GM21529 (cell line): Measurements from ENCODE around the gene MYO5B.

ENCODE experiments used
- ATAC-seq: cut with Tn5 transposase; IDR thresholded peaks from one replicate; pipeline ENCODE4 v1.9.1; 2021; ENCODE audit not compliant: unreplicated experiment

MYO5B gene

DNA sequence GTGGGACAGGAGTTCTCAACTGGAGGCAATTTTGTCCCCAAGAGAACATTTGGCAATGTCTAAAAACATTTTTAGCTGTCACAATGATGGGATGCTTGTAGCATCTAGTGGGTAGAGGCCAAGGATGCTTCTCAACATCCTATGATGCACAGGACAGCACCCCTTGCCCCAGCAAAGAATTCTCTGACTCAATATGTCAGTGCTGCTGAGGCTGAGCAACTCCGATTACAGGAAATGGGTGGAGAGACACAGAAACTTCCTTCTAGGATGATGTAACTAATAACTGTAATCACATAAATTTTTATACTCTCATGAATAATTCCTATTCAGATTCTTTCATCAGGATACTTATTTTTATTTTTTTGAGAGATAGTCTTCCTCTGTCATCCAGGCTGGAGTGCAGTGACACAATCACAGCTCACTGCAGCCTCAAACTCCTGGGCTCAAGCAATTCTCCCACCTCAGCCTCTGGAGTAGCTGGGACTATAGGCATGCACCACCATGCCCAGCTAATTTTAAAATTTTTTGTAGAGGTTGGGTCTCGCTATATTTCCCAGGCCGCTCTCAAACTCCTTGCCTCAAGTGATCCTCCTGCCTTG, 261.3 kb downstream of the MYO5B start:
- no peak for ATAC-seq

DNA sequence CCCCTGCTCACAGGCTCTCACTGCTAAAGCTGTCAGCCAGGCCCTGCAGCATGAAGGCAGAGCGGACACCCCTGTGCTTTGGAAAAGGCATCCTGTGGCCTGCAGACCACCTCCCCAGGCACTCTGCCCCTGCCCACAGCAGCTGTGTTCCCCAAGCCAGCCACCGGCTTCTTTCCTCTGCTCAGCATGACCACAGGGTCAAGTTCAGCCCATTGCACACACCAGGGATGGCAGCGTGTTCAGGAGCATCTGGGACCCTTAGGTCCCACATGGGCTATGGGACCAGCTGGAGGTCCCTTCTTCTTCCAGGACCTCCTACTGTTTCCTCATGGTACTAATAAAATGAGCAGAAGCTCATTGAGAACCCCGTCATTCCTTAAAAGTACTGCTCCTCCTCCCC, 263.2 kb downstream of the MYO5B start:
- no peak for ATAC-seq

DNA sequence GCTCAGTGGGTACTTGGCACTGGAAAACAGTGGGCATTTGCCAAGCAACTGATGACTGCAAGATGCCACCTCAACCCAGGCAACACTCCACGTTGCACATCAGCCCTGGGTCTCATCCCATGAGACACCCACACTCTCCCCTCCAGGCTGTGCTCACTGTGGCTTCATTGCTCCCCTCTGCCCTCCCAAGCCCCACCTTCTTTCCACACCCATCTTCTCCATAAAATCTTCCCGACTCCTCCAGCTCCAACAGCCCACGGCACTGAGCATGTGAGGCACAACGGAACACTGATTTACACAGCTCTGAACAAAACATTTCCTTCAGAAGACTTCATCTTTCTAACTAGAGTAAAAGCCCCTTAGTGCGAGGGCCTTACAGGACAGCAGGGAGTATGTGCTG, 263.8 kb downstream of the MYO5B start:
- no peak for ATAC-seq

DNA sequence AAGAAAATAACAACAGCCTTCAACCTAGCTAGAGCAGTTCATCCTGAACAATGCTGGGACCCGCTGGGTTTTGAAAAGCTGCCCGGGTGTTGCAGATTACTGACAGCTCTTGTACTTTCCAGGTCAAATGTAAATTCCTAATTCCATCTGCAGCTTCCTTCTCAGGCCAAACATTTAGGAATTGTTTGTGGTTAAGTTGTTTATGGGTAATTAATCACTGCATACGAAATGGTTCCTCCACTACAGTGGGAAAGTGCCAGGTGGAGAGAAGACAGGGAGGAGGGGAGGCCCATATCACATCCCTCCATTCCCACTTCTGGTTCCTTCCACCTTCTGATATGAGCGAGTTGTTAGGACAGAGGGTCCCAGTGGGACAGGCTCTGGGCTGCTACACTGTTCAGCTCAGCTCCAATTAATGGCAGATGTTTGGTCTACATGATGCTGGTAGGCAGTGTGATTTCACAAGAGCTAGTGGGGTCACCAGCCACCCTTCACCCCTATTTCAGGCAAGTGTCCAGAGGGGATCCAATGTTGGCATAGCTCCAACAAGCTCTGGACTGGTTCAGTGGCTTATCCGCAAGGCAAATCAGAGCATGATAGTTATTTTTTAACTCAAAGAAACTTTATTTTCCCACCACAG, 268.7 kb downstream of the MYO5B start:
- no peak for ATAC-seq

DNA sequence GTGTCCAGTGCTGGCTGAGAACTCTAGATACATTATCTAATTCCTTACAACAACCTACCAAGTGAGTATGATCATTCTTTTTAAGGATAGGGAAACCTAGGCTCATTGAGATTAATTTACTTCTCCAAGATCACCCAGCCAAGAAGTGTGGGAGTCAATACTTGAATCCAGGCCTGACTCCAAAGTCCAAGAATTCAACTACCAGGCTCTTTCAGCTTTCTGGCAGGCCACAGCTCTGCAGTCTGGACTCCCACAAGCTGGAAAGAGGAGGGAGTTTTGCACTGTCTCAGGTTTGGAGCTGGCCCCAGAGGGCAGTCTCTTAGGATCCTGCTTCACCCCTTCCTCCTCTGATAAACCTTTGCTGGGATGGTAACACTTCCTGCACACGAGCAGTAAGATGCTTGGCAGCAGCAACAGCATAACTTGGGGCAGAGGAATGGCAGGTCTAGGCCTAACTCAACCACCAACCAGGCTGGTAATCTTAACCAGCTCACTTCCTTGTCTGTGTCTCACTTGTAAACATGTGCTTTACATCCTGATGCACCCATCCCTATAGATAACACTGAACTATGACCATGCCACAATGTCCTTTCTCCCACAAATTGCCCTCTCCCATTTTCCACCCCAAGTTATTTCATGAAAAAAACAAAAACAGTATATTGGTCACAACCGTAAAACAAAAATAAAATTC, 270.5 kb downstream of the MYO5B start:
- no peak for ATAC-seq

DNA sequence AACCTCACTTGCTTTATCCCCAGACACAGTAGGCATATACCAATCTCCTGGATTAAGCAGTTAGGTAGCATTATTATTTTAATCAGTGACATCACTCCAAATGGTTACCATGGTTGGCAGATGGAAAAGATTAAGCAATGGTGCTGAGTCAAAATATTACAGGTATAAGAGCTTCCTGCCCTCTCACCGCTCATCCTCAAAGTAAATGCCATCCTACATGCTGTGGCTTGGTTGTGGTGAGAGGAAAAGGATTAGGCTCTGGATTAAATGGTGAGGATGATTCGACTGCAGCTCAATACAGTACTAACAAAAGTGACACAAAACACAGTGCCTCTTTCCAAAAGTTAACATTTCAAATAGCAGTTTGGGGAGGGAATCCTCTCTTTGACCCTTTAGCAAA, 272.7 kb downstream of the MYO5B start:
- no peak for ATAC-seq

DNA sequence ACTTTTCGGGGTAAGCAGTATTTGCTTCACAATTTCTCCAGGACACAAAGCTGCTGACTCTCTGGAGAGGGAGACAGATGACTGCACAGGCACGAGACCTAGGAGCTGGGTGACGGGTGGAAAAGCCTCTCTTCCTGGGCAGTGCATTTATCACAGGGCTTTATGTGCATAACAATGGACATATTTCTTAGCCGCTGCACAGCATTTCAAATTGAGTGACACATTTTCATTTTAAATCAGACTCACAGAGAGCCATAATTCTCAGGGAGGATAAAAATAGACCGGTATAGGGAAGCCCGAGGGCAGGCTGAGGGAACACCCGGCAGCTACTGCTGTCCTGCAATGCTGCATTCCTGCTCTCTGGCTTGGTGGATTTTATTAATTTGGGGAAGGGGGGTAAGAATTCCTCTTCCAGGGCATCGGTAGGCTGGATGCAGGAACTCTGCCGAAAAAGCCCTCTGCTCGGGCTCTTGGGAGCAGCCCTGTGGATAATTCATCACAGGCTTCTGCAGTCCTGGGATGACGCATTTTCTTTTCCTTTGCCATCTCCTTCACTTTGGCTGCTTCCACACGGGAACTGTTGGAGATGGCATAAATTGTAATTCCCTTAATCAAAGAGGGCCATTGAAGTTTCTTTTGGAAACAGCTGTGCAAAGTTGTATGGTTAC, 273.5 kb downstream of the MYO5B start:
- ATAC-seq = no peak

DNA sequence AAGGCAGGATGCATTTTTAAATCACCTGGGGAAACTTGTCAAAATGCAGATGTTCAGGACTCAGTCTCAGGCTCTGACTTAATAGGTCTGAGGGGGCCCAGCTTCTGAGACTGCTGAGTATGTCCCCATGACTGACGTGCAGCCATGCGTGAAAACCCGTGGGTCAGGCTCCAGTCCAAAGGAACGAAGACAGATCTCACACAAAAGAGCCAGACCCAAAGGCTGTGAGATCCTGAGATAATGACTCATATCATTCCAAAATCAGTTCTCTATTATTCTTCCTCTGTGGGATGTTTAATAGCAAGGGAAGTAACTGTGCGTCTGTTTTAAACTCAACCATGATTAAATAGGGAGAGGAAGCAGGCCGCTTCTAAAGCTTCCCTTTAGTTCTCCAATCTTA, 274.2 kb downstream of the MYO5B start:
- no peak for ATAC-seq

DNA sequence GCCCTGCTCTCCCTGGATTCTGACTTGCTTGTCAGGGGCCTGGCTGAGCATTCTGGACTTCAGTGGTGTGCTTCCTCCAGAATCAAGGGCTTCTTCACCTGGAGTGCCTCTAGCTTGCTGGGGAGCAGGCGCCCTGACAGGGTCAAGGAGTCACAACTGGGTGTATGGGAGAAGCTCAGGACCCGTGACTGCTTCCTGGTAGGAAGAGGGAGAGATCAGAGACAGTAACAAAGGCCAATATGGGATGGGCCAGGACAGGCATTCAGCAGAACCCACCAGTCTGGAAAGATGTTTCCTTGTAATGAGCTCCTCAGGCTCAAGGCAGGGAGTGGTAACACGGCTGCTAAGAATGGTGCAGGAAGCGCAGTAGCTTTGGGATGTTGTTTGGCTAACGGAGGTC, 277.2 kb downstream of the MYO5B start:
- no peak for ATAC-seq

DNA sequence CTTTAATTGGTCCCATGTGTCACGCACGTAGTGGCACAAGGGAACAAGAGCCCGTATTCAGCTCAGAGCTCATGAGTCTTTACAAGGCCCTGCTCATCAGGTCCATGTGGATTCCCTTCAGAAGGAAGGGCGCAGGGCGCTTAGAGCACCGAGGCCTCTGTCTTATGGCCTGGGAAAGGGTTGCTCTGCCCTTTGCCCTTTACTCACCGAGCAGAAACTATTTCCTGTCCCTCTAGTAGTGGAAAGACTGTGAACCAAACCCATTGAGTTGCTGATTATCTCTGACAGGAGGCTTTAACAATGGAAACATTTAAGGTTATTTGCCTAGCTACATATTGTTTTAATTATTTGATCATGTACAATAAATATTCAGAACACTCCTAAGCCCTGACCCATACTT, 279.6 kb downstream of the MYO5B start:
- no peak for ATAC-seq

DNA sequence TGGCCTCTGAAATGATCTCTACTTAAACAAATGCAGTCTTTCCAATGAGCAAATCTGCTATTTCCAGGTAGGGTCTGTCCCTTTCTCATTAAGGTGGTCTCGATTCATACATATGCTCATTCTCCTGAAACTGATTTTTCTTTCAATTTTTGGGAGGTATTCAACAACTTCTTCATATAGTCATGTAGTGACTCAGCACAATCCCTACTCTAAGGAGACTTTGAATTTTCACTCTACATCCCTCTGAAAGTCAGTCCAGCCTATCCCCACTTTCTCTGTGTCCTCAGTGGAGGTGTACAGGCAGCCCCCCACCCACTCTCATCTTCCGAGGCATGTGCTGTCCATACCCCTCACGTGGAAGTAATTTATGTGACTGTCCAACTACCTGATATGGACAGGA, 281.7 kb downstream of the MYO5B start:
- ATAC-seq = no peak

DNA sequence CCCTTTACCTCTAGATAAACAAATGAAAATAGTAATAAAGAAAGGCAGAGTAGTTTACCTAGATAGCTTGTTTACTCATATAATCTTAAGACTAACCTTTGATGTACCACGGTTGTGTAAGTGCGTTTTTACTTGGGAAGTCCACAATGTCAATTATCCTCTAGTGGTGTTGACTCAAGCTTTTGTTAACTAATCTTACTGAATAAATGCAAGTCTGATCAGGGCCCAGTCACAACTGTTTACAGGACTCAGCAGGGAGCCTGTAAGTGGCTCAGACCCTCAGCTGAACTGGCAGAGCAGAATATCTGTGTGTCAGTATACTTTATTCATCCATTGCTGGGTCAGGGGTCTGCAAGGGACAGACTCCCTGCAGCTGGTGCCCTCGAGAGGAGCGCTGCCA, 283.5 kb downstream of the MYO5B start:
- no peak for ATAC-seq

DNA sequence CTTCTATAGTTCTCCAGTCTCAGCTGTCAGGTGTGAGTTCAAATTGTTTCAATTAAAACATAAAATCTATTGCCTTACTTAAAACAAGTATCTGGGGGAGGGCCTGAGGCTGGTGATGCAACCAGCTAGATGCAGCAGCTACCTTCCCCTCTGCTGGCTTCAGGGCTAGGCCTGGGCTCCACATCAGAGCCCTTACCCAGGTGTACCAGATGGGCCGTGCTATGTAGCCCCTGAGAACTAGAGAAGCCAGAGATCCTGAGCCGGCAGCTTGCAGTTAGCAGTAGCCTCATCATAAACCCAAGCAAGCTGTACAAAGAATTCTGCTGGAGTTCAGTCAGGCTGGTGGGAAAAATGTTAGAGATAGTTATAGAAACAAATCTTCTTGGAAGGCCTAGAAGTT, 284.0 kb downstream of the MYO5B start:
- no peak for ATAC-seq

DNA sequence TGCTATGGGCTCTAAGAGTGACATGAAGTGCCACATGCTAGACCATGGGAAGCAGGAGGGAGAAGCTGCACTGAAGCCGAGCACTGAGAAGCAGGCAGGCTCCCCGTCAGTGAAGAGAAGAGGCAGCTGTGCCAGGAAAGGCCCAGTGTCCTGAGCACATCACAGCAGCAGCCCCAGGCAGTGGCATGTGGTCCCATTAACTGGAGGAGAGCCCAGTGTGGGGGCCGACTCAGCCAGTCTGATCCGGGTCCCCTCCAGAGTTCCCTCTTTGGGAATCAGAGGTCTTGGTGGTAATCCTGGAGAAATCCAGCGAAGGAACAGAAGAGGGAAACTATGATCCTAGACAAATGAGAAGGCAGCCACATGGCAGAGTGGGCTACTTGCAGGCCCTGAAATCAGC, 284.9 kb downstream of the MYO5B start:
- no peak for ATAC-seq

DNA sequence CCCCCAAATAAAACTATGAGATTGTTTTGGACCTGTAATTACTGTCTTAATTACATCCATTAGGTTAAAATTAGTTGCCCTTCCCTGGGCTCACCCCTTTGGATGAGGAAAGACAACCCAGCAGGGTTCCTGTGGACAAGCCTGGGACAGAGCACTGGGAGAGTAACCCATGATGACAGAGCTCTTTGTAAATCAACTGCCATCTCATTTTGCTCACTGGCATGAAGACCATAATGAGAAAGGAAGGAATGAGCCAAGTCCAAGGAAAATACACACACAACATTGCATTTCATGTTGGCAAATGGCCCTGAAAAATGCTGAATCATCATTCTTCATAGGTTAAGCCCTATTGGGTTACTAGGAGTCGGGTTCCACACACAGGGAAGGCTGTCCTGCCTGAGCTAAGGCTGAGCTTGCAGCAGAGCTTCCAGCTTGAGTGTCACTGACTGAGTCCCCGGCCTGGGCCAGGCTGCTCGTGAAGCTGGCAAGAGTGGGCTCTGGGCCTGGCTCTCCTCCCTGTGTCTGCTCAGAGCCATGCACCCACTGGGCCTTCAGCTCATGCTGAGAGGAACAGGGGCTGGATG, 287.5 kb downstream of the MYO5B start:
- no peak for ATAC-seq

DNA sequence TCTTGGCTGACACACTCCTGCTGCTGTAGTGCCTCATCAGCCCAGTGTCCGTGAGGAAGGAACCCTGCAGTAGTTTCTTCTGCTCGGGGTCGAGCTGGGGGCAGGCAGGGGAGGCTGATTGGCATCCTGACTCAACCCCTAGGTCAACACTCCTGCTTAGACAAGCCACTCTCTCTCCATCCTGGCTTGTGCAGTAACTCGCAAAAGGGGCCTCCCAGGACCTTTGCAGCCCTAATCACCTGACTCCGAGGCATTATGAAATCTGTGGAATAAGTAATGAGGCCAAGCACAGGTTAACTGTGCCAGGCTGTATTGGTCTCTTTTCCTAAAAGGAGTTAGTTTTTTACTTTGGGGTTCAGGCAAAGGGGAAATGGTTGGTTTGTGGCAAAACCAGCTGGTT, 289.2 kb downstream of the MYO5B start:
- no peak for ATAC-seq

DNA sequence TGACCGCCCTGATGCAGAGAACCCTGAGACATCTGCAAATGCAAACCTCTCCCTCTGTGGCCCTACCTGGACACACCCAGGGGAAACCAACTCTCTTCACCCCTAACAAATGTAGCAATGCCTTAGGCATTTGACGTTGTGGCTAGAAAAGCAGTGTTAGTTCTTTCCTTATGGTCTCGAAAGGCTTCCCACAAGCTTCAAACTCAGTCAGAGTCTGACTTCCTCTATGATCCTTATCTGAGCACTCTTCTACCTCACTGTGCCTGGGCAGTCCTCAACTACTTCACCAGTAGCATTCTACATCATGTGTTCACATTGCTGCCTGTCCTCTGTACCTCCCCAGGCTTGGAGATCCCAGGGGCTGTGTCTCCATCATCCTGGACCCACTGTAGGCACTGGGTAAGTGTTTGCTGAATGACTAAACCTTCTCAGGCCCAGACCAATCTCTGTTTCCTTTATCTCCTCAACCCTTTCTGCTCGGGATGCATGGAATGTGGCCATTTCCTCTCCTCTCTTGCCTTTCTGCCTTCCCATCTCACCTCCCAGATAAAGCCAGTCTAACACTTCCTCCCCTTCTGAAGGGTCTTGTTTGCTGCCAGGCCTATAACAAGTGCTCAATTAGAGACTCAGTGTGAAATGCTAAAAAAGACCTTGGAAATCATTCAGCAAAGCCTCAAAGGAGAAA, 289.9 kb downstream of the MYO5B start:
- no peak for ATAC-seq

DNA sequence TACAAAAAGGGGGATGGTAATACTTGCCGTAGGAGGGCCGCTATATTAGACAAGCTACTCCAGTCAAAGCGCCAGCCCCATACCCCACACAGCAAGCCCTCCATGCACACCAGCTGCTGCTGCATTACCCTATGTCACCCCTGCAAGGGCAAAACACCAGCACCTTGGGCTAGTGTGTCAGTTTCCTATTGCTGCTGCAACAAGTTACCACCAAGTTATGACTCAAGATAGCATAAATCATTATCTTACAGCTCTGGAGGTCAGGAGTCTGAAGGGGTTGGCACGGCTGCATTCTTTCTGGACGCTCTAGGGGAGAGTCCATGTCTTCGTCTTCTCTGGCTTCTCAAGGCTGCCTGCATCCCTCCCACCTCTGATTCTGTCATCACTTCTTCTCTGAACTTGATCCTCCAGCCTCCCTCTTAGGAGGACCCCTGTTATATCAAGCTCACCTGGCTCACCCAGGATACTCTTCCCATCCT, 293.0 kb downstream of the MYO5B start:
- ATAC-seq = no peak

DNA sequence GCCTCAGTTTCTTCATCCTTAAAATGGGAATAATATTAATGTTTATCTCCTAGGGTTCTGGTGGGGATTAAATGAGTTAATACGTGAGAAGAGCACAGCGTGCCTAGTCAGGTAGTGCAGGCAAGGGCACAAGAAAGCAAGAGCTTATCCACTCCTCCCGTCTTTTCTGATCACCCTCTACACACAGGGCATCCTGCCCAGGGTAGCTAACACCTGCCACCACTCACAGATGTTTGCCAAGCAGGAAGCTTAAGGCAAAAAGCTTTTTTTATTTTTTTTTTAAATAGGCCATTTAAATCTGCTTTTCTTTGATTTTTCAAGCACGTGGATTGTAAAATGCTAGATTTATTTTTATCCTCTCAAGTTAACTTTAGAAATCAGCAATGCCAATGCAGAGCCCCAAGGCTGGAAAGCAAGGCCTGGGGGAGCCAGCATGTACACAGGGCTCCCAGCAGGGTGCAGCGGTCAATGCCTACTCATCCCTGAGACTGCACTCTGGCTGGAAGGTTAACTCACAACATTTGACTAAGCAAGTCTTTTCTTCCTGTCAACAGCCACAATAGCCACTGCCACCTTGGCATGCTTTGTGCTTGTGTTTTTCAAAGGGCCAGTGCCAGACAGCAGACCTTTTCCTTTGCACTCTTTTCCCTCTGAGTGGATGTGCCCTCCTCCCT, 295.2 kb downstream of the MYO5B start:
- ATAC-seq = no peak

DNA sequence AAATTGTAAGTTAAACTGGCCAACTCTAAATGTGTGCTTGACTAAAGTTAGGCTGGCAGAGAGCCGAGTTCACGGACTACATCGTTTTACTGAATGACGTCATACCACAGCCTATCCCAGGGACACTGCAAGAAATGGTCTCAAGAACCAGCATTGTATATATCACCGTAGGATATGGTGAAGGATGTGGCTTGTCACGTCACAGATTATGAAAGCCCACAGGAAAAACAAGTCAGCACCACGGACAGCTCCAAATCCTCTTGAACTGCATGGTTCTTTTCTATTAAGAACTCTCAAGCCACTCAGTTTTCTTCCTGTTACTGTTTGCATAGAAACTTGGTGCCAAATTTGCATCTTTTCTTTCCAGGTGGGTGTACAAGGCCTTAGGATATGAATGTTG, 296.5 kb downstream of the MYO5B start:
- ATAC-seq = no peak
